Loucy (cell line): ENCODE results near the gene BBX.

Source experiments
- H2AFZ ChIP-seq: fragments of 200-600 bp; sonication (generic); 2 replicates; pipeline ENCODE4 v1.6.0; 2016; ENCODE audit warnings: antibody characterized with exemption, mild to moderate bottlenecking, low read length, moderate library complexity
- H3F3A ChIP-seq: fragments of 200-600 bp; 2 replicates; pipeline ENCODE4 v1.6.0; 2016; ENCODE audit warnings: antibody characterized with exemption, low read depth, mild to moderate bottlenecking
- H3K27me3 ChIP-seq: fragments of 200-600 bp; sonication (generic); 2 replicates; pipeline ENCODE4 v1.6.1; 2014; ENCODE audit warnings: low read length, mild to moderate bottlenecking; ENCODE audit not compliant: insufficient read depth, poor library complexity, severe bottlenecking
- H3K36me3 ChIP-seq: fragments of 200-600 bp; sonication (generic); 2 replicates; pipeline ENCODE4 v1.6.1; 2016; ENCODE audit warnings: low read length; ENCODE audit not compliant: insufficient read depth
- H3K4me1 ChIP-seq: fragments of 200-600 bp; sonication (generic); 2 replicates; pipeline ENCODE4 v1.5.1; 2014; ENCODE audit warnings: low read length, mild to moderate bottlenecking; ENCODE audit not compliant: insufficient read depth, poor library complexity, severe bottlenecking
- H3K4me2 ChIP-seq: fragments of 200-600 bp; sonication (generic); 2 replicates; pipeline ENCODE4 v1.6.0; 2014; ENCODE audit warnings: antibody characterized with exemption, low read length, low read depth, mild to moderate bottlenecking; ENCODE audit not compliant: poor library complexity, severe bottlenecking
- H3K4me3 ChIP-seq: fragments of 200-600 bp; sonication (generic); 2 replicates; pipeline ENCODE4 v1.5.1; 2014; ENCODE audit warnings: low read length, mild to moderate bottlenecking, mixed read lengths; ENCODE audit not compliant: poor library complexity, severe bottlenecking
- H3K79me2 ChIP-seq: fragments of 200-600 bp; sonication (generic); 2 replicates; pipeline ENCODE4 v1.6.1; 2014; ENCODE audit warnings: low read length; ENCODE audit not compliant: insufficient read depth
- H3K9ac ChIP-seq: fragments of 200-600 bp; sonication (generic); 2 replicates; pipeline ENCODE4 v1.6.0; 2014; ENCODE audit warnings: mild to moderate bottlenecking, low read depth, low read length, moderate library complexity; ENCODE audit not compliant: poor library complexity, severe bottlenecking
- H3K9me2 ChIP-seq: fragments of 200-600 bp; sonication (generic); replicated peaks from 2 replicates; pipeline ENCODE4 v1.6.1; 2016; ENCODE audit warnings: low read depth, low read length, mixed read lengths
- H3K9me3 ChIP-seq: fragments of 200-600 bp; sonication (generic); 2 replicates; pipeline ENCODE4 v1.6.1; 2014; ENCODE audit warnings: mild to moderate bottlenecking, antibody characterized with exemption, low read length, low read depth; ENCODE audit not compliant: insufficient read depth
- H4K20me1 ChIP-seq: fragments of 200-600 bp; sonication (generic); 2 replicates; pipeline ENCODE4 v1.6.0; 2014; ENCODE audit warnings: antibody characterized with exemption, low read length, mild to moderate bottlenecking; ENCODE audit not compliant: insufficient read depth, poor library complexity, severe bottlenecking
- CTCF ChIP-seq: fragments of 200-600 bp; sonication (generic); conservative IDR thresholded peaks from 2 replicates; pipeline ENCODE4 v1.5.1; 2014; ENCODE audit warnings: mild to moderate bottlenecking, antibody characterized with exemption, low read length
- EZH2phosphoT487 ChIP-seq: fragments of 200-600 bp; IDR thresholded peaks from 2 replicates; pipeline ENCODE4 v1.6.1; 2018; ENCODE audit warnings: antibody characterized with exemption, mild to moderate bottlenecking, moderate library complexity, borderline replicate concordance

Gene BBX

GRCh38 chr3:107666853-107667252 lies 144.1 kb downstream of the BBX start:
- Histone ChIP-seq H3K79me2 (peaks cover 41% of the 10 kb centered on the region; the same call in 1 of the 2 replicates), H3K4me1 (peaks cover 6% of the 10 kb centered on the region), H3K36me3 (no peaks in the 10 kb centered on the region), H3K9me2 (no peaks in the 10 kb centered on the region), H3K9ac (no peak overlapping the region), H3K4me3 (no peak overlapping the region), H3K27me3 (no peaks in the 10 kb centered on the region), H2AFZ (no peak overlapping the region), H3K9me3 (no peaks in the 10 kb centered on the region), H3K4me2 (no peak overlapping the region), H4K20me1 (peaks cover 6% of the 10 kb centered on the region), H3F3A (no peaks in the 10 kb centered on the region)
- TF ChIP-seq CTCF = no peak
- TF ChIP-seq EZH2phosphoT487 = no peak

- Histone ChIP-seq H2AFZ (no peak overlapping the region), H3K36me3 (no peaks in the 10 kb centered on the region), H3K9me3 (no peaks in the 10 kb centered on the region), H3K9me2 (no peaks in the 10 kb centered on the region), H3K4me3 (no peak overlapping the region), H4K20me1 (no peaks in the 10 kb centered on the region), H3F3A (no peaks in the 10 kb centered on the region), H3K4me1 (peaks cover 11% of the 10 kb centered on the region), H3K79me2 (peaks cover 38% of the 10 kb centered on the region; the same call in 1 of the 2 replicates), H3K9ac (no peak overlapping the region), H3K27me3 (no peaks in the 10 kb centered on the region), H3K4me2 (no peak overlapping the region)
- TF ChIP-seq EZH2phosphoT487 = no peak
- TF ChIP-seq CTCF = no peak
These were observed 145.7 kb downstream of the BBX start for GRCh38 chr3:107668416-107668815.

- Histone ChIP-seq H3K9ac (no peak overlapping the region), H3K27me3 (no peaks in the 10 kb centered on the region), H3K79me2 (peaks cover 37% of the 10 kb centered on the region; the same call in 1 of the 2 replicates), H3K9me3 (no peaks in the 10 kb centered on the region), H2AFZ (no peak overlapping the region), H3K4me2 (no peak overlapping the region), H3K36me3 (no peaks in the 10 kb centered on the region), H4K20me1 (no peaks in the 10 kb centered on the region), H3K9me2 (no peaks in the 10 kb centered on the region), H3K4me3 (no peak overlapping the region), H3K4me1 (peaks cover 11% of the 10 kb centered on the region), H3F3A (no peaks in the 10 kb centered on the region)
- TF ChIP-seq CTCF (no peak), EZH2phosphoT487 (no peak)
These were observed 146.2 kb downstream of the BBX start for GRCh38 chr3:107668963-107669362.
